H1 (cell line): ENCODE data around the gene TUG1. TPM values are rescaled to one million over a fixed set of nuclear protein-coding genes. Genes with fewer than 3 reads are reported as not detected.

Source experiments
- CTCF ChIA-PET: fragments of 300-600 bp; sonication (Branson Sonifier 250); formaldehyde crosslinking; loops from one replicate; lab custom pipeline; 2021; ENCODE audit not compliant: partially characterized antibody; lab: Charles Lee
- POLR2A ChIA-PET: fragments of 300-600 bp; sonication (Branson Sonifier 250); formaldehyde crosslinking; loops from one replicate; lab custom pipeline; 2021; ENCODE audit warnings: inconsistent platforms; ENCODE audit not compliant: partially characterized antibody; lab: Charles Lee
- DNase-seq, 2 experiments: peaks; one replicate each; pipeline versions ENCODE4 v3.0.0 to v3.0.0-alpha.2; 2010 to 2022; ENCODE audit warnings: low spot score in 2 of 2, low read depth in 1 of 2, mixed read lengths in 1 of 2
- FAIRE-seq: peaks from 2 replicates; lab custom pipeline; 2011; peaks lifted over from hg19 to GRCh38; lab: Jason Lieb, UNC
- H2AFZ ChIP-seq: 2 replicates; pipeline ENCODE4 v1.8.1; 2012; ENCODE audit warnings: low read length, inconsistent platforms
- H2AK5ac ChIP-seq: 2 replicates; pipeline ENCODE4 v1.6.1; 2013; ENCODE audit warnings: low read depth, low read length
- H2BK120ac ChIP-seq: replicated peaks from 2 replicates; pipeline ENCODE3; 2013; ENCODE audit warnings: low read depth, low read length, inconsistent platforms
- H2BK12ac ChIP-seq: 2 replicates; pipeline ENCODE4 v1.6.1; 2013; ENCODE audit warnings: low read depth, low read length
- H2BK15ac ChIP-seq: 2 replicates; pipeline ENCODE4 v1.6.1; 2013; ENCODE audit warnings: low read length
- H2BK20ac ChIP-seq: 2 replicates; pipeline ENCODE4 v1.6.1; 2013; ENCODE audit warnings: low read length
- H2BK5ac ChIP-seq: 2 replicates; pipeline ENCODE4 v1.6.1; 2013; ENCODE audit warnings: low read depth, low read length
- H3K14ac ChIP-seq: 2 replicates; pipeline ENCODE4 v1.6.1; 2013; ENCODE audit warnings: inconsistent platforms; ENCODE audit not compliant: insufficient read length
- H3K18ac ChIP-seq: 2 replicates; pipeline ENCODE4 v1.6.1; 2013; ENCODE audit warnings: low read length; ENCODE audit errors: extremely low read depth
- H3K23ac ChIP-seq: 2 replicates; pipeline ENCODE4 v1.6.1; 2013; ENCODE audit warnings: inconsistent platforms; ENCODE audit not compliant: insufficient read length
- H3K23me2 ChIP-seq: 2 replicates; pipeline ENCODE4 v1.6.1; 2013; ENCODE audit warnings: low read depth, low read length
- H3K27ac ChIP-seq: 2 replicates; pipeline ENCODE4 v1.6.1; 2011; ENCODE audit warnings: low read depth, low read length, inconsistent platforms
- H3K27me3 ChIP-seq, 4 experiments: replicated peaks in 1 of 4; 1 replicate in 1 of 4; 2 replicates in 3 of 4; pipeline versions ENCODE4 v1.6.1 to v1.8.1; 2011 to 2013; ENCODE audit warnings: low read length in 3 of 4, mild to moderate bottlenecking in 3 of 4, inconsistent platforms in 2 of 4, mixed read lengths in 2 of 4, moderate library complexity in 1 of 4; ENCODE audit not compliant: control insufficient read depth in 3 of 4, insufficient read depth in 3 of 4; ENCODE audit errors: extremely low read depth in 1 of 4
- H3K36me3 ChIP-seq, 4 experiments: 2 replicates each; pipeline versions ENCODE4 v1.6.1 to v1.8.1; 2011 to 2013; ENCODE audit warnings: mild to moderate bottlenecking in 4 of 4, low read length in 3 of 4, moderate library complexity in 2 of 4, control low read depth in 1 of 4, inconsistent platforms in 1 of 4; ENCODE audit not compliant: insufficient read depth in 4 of 4, control insufficient read depth in 2 of 4
- H3K4ac ChIP-seq: replicated peaks from 2 replicates; pipeline ENCODE3; 2013; ENCODE audit warnings: low read length, low read depth, mixed read lengths, inconsistent platforms; ENCODE audit not compliant: insufficient read length
- H3K4me1 ChIP-seq, 4 experiments: replicated peaks in 1 of 4; 1 replicate in 1 of 4; 2 replicates in 3 of 4; pipeline versions ENCODE4 v1.6.1 to v1.8.1; 2011 to 2013; ENCODE audit warnings: low read length in 3 of 4, inconsistent platforms in 2 of 4, mixed read lengths in 1 of 4; ENCODE audit not compliant: insufficient read depth in 4 of 4, control insufficient read depth in 3 of 4
- H3K4me2 ChIP-seq, 2 experiments: 2 replicates each; pipeline versions ENCODE4 v1.6.1 to v1.8.1; 2011 to 2013; ENCODE audit warnings: low read depth in 2 of 2, low read length in 2 of 2, control low read depth in 1 of 2, inconsistent platforms in 1 of 2, mild to moderate bottlenecking in 1 of 2; ENCODE audit not compliant: insufficient read depth in 1 of 2
- H3K4me3 ChIP-seq, 4 experiments: fragments of 200-600, 300-600 bp in 1 of 4; sonication (generic), shearing (Covaris generic), sonication (Bioruptor Twin) in 1 of 4; 2 replicates each; pipeline versions ENCODE4 v1.5.1 to v1.8.1; 2011 to 2016; ENCODE audit warnings: low read length in 4 of 4, low read depth in 3 of 4, control low read depth in 2 of 4, inconsistent platforms in 2 of 4, mild to moderate bottlenecking in 2 of 4, mixed read lengths in 1 of 4, moderate library complexity in 1 of 4; ENCODE audit not compliant: insufficient read depth in 2 of 4; ENCODE audit errors: extremely low read depth in 1 of 4
- H3K56ac ChIP-seq: replicated peaks from 2 replicates; pipeline ENCODE3; 2013; ENCODE audit warnings: low read depth, mild to moderate bottlenecking, mixed read lengths, low read length, inconsistent platforms; ENCODE audit not compliant: insufficient read length
- H3K79me1 ChIP-seq: 2 replicates; pipeline ENCODE4 v1.6.1; 2013; ENCODE audit warnings: low read depth, low read length, control low read depth
- H3K79me2 ChIP-seq, 2 experiments: 2 replicates each; pipeline versions ENCODE4 v1.6.1 to v1.8.1; 2012 to 2013; ENCODE audit warnings: low read length in 2 of 2, mild to moderate bottlenecking in 2 of 2, inconsistent platforms in 1 of 2; ENCODE audit not compliant: insufficient read depth in 2 of 2, control insufficient read depth in 1 of 2
- H3K9ac ChIP-seq, 4 experiments: replicated peaks in 1 of 4; 1 replicate in 1 of 4; 2 replicates in 3 of 4; pipeline versions ENCODE4 v1.6.1 to v1.8.1; 2011 to 2013; ENCODE audit warnings: low read depth in 3 of 4, low read length in 3 of 4, control low read depth in 2 of 4, mild to moderate bottlenecking in 2 of 4, moderate library complexity in 2 of 4, inconsistent platforms in 1 of 4; ENCODE audit errors: extremely low read depth in 1 of 4
- H3K9me3 ChIP-seq, 2 experiments: 2 replicates each; pipeline versions ENCODE4 v1.6.1 to v1.8.1; 2012 to 2013; ENCODE audit warnings: mild to moderate bottlenecking in 2 of 2, moderate library complexity in 2 of 2, control low read depth in 1 of 2, inconsistent platforms in 1 of 2, low read depth in 1 of 2, low read length in 1 of 2, mixed read lengths in 1 of 2; ENCODE audit not compliant: insufficient read depth in 2 of 2
- H4K20me1 ChIP-seq, 2 experiments: replicated peaks in 1 of 2; 2 replicates each; pipeline versions ENCODE3 to v1.8.1; 2011 to 2013; ENCODE audit warnings: inconsistent platforms in 2 of 2, low read length in 2 of 2, mild to moderate bottlenecking in 1 of 2; ENCODE audit not compliant: insufficient read depth in 2 of 2, control insufficient read depth in 1 of 2
- H4K5ac ChIP-seq: 2 replicates; pipeline ENCODE4 v1.6.1; 2013; ENCODE audit warnings: low read length, low read depth, mixed read lengths, inconsistent platforms; ENCODE audit not compliant: insufficient read length
- H4K8ac ChIP-seq: 2 replicates; pipeline ENCODE4 v1.8.0; 2013; ENCODE audit warnings: mild to moderate bottlenecking, moderate library complexity, low read length, inconsistent platforms; ENCODE audit not compliant: insufficient read depth; ENCODE audit errors: extremely low read depth
- H4K91ac ChIP-seq: replicated peaks from 2 replicates; pipeline ENCODE3; 2013; ENCODE audit warnings: low read length, mixed read lengths, inconsistent platforms; ENCODE audit not compliant: insufficient read length
- CEBPB ChIP-seq: IDR thresholded peaks from 2 replicates; pipeline ENCODE4 v1.6.1; 2012; ENCODE audit warnings: low read depth, low read length
- CHD1 ChIP-seq: IDR thresholded peaks from 2 replicates; pipeline ENCODE4 v1.6.1; 2012; ENCODE audit warnings: low read depth, low read length, improper control_type of control experiment
- CTBP2 ChIP-seq: IDR thresholded peaks from 2 replicates; pipeline ENCODE4 v1.7.0; 2011; ENCODE audit warnings: borderline replicate concordance, mild to moderate bottlenecking, moderate library complexity, mixed read lengths, low read length; ENCODE audit not compliant: insufficient read depth, insufficient read length
- FOSL1 ChIP-seq: IDR thresholded peaks from 2 replicates; pipeline ENCODE4 v1.6.1; 2011; ENCODE audit warnings: mild to moderate bottlenecking, low read depth, low read length, moderate library complexity; ENCODE audit not compliant: insufficient read depth
- JUN ChIP-seq: IDR thresholded peaks from 2 replicates; pipeline ENCODE4 v1.6.1; 2011; ENCODE audit warnings: low read depth, mild to moderate bottlenecking, improper control_type of control experiment, low read length
- JUND ChIP-seq: IDR thresholded peaks from 2 replicates; pipeline ENCODE4 v1.6.1; 2011; ENCODE audit warnings: mild to moderate bottlenecking, improper control_type of control experiment, low read length
- KDM1A ChIP-seq: fragments of 200-600, 300-600 bp; sonication (generic); IDR thresholded peaks from 2 replicates; pipeline ENCODE4 v1.7.1; 2016; ENCODE audit warnings: mild to moderate bottlenecking, low read length, borderline replicate concordance
- POU5F1 ChIP-seq: IDR thresholded peaks from 2 replicates; pipeline ENCODE4 v1.6.1; 2011; ENCODE audit warnings: low read depth, mild to moderate bottlenecking, low read length, moderate library complexity
- SIN3A ChIP-seq, 2 experiments: IDR thresholded peaks in 1 of 2; conservative IDR thresholded peaks in 1 of 2; 2 replicates each; pipeline ENCODE4 v1.6.1; 2011 to 2012; ENCODE audit warnings: low read length in 2 of 2, improper control_type of control experiment in 1 of 2, low read depth in 1 of 2, mild to moderate bottlenecking in 1 of 2
- YY1 ChIP-seq: IDR thresholded peaks from 2 replicates; pipeline ENCODE4 v1.6.1; 2011; ENCODE audit warnings: low read depth, mild to moderate bottlenecking, low read length
- WGBS, 2 experiments: shearing (Covaris generic) in 1 of 2; methylation state at CpG; one replicate each; pipeline versions ENCODE4 v1.1.6 to v1.1.7; 2013 to 2015; ENCODE audit warnings: low lambda C conversion rate in 2 of 2, mixed read lengths in 2 of 2, inconsistent platforms in 1 of 2, low coverage in 1 of 2, missing lambda C conversion rate in 1 of 2; ENCODE audit not compliant: insufficient replicate concordance in 2 of 2, insufficient coverage in 1 of 2, insufficient read length in 1 of 2; ENCODE audit errors: extremely low coverage in 1 of 2, missing lambda C conversion rate in 1 of 2; 5-methylcytosine and 5-hydroxymethylcytosine counted together
- polyA plus RNA-seq, 7 experiments: library from polyadenylated mRNA; depleted of rRNA in 3 of 7; stranded (reverse) in 5 of 7; unstranded in 2 of 7; fragments of >200 nt in 5 of 7; fragments of 200-250 nt in 2 of 7; gene quantifications; 1 replicate in 5 of 7; 2 replicates in 1 of 7; 4 replicates in 1 of 7; pipeline versions ENCODE4 v1.2.1 to v1.2.3, GENCODE V29; 2011 to 2013; ENCODE audit warnings: missing spikeins in 2 of 7, mixed read lengths in 2 of 7
- total RNA-seq: library from RNA; stranded (reverse); fragmentation: NEBNext Ultra II Directional; extraction: Animal tissue kit (Norgen Biotek cat#: 25700); gene quantifications from 2 replicates; pipeline ENCODE4 v1.2.1, GENCODE V29; 2021
- TF ChIP-seq, protein P1 (sequence below): IDR thresholded peaks from 2 replicates; pipeline ENCODE4 v1.6.1; 2011; ENCODE audit warnings: low read depth, mild to moderate bottlenecking, low read length; ENCODE audit not compliant: insufficient read depth
- TF ChIP-seq, protein P2 (sequence below): IDR thresholded peaks from 2 replicates; pipeline ENCODE4 v1.6.1; 2012; ENCODE audit warnings: inconsistent platforms

TUG1 gene
- total and polyA plus RNA-seq, 2 of the 8 experiments (the other 6 are each of a cell fraction or from before 2014, with no cell fraction given) = 119 to 129 TPM

DNA sequence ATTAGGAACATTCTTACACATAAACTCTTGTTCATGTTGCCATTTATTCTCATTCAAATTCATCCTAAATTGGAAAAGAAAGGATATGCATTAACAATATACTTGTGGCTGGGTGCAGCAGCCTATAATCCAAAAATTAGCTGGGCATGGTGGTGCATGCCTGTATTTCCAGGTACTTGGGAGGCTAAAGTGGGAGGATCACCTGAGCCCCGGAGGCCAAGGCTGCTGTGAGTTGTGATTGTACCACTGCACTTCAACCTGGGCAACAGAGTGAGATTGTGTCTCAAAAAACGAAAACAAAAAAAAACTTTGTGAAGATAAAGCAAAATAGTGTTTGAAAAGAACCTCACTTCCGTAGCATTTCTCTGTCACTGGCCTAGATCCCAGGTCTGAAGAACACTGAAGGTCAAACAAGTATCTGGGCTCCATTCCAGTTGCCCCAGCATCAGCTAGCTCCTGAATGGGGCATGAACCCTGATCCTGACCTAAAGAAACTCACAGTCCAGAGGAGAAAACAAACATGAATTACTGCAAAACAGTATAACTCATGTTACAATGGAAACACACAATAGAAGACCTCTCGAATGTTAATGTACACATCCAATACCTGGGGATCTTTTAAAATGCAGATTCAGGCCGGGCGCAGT is 32.2 kb downstream of the TUG1 start:
- no peak overlapping the region for H2BK20ac ChIP-seq
- CTCF ChIA-PET = no interaction called here
- no peaks in the 10 kb centered on the region for H4K20me1 ChIP-seq
- no peak overlapping the region for H2AK5ac ChIP-seq
- H2BK12ac ChIP-seq = no peak overlapping the region
- no peak overlapping the region for H3K23ac ChIP-seq
- no peak overlapping the region for H3K14ac ChIP-seq
- H4K5ac ChIP-seq = no peak overlapping the region
- POLR2A ChIA-PET = interaction anchor here (1.1 to 1.9 kb wide), 2 partner anchors 32 kb away, joined by 3 to 6 read pairs; partner anchors contain the start of genes MORC2 and TUG1
- no peak overlapping the region for H4K8ac ChIP-seq
- no peaks in the 10 kb centered on the region for H3K4me1 ChIP-seq
- no peak overlapping the region for H2AFZ ChIP-seq
- no peak overlapping the region for H2BK120ac ChIP-seq
- no peak overlapping the region for H3K9ac ChIP-seq
- no peaks in the 10 kb centered on the region for H3K36me3 ChIP-seq
- H3K4ac ChIP-seq = no peak overlapping the region
- no peak overlapping the region for H2BK5ac ChIP-seq
- H3K9me3 ChIP-seq = peaks cover 2 to 4% of the 10 kb centered on the region in 2 experiments; a peak in 1 of 4 replicates
- no peak overlapping the region for H3K18ac ChIP-seq
- no peaks in the 10 kb centered on the region for H3K79me2 ChIP-seq
- no peak overlapping the region for H4K91ac ChIP-seq
- H3K23me2 ChIP-seq = no peaks in the 10 kb centered on the region
- no peaks in the 10 kb centered on the region for H3K79me1 ChIP-seq
- H3K27me3 ChIP-seq = no peaks in the 10 kb centered on the region; a peak in 1 of 7 replicates
- H3K56ac ChIP-seq = no peak overlapping the region
- FAIRE-seq (no peak), DNase-seq (no peak)
- H3K4me2 ChIP-seq = no peak overlapping the region
- H2BK15ac ChIP-seq = no peak overlapping the region
- 81% methylated on average over 6 of the region's 6 CpGs; no CpG with 5 or more reads in 1 of the 2 experiments for WGBS, 2 experiments
- H3K4me3 ChIP-seq = no peak overlapping the region
- no peak overlapping the region for H3K27ac ChIP-seq
- TF ChIP-seq CTBP2 = no peak
- TF ChIP-seq YY1 = no peak
- TF ChIP-seq JUND = no peak
- TF ChIP-seq, protein P1, sequence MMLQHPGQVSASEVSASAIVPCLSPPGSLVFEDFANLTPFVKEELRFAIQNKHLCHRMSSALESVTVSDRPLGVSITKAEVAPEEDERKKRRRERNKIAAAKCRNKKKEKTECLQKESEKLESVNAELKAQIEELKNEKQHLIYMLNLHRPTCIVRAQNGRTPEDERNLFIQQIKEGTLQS = no peak
- no peak for TF ChIP-seq JUN
- TF ChIP-seq POU5F1 = no peak
- TF ChIP-seq, protein P2, sequence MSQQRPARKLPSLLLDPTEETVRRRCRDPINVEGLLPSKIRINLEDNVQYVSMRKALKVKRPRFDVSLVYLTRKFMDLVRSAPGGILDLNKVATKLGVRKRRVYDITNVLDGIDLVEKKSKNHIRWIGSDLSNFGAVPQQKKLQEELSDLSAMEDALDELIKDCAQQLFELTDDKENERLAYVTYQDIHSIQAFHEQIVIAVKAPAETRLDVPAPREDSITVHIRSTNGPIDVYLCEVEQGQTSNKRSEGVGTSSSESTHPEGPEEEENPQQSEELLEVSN = no peak
- TF ChIP-seq CHD1 = no peak
- TF ChIP-seq FOSL1 = no peak
- TF ChIP-seq KDM1A = no peak
- no peak for TF ChIP-seq CEBPB
- no peak for TF ChIP-seq SIN3A (conservative IDR thresholded peaks at IDR 0.05 in 1 of 2, IDR thresholded peaks at IDR 0.05 in 1 of 2; ENCODE audit: low read depth in 1 of 2, low read length in 2 of 2)
